ENCODE measurements around the gene BNIP3. TPM values are rescaled to one million over a fixed set of nuclear protein-coding genes. Genes with fewer than 3 reads are reported as not detected.

BNIP3 gene
- total and polyA plus RNA-seq, 3 experiments from 2014 or later: 26.3 to 40.7 (median 39.8) TPM

- H3K4me1 Mint-ChIP-seq: no peaks in the 10 kb centered on the region
- Histone ChIP-seq H3K4me3 (ENCODE audit: low read length) (no peak overlapping the region), H3K36me3 (ENCODE audit: insufficient read depth, low read length) (no peaks in the 10 kb centered on the region), H3K9me3 (ENCODE audit: low read length) (no peaks in the 10 kb centered on the region), H3K27me3 (ENCODE audit: insufficient read depth, low read length, poor library complexity, severe bottlenecking) (no peaks in the 10 kb centered on the region), H3K4me1 (ENCODE audit: insufficient read depth, low read length) (no peaks in the 10 kb centered on the region), H3K27ac (ENCODE audit: low read depth, low read length) (no peak overlapping the region)
- POLR2A ChIA-PET: no interaction called here
- no peak overlapping the region for H3K4me3 Mint-ChIP-seq
- CTCF ChIA-PET: interaction anchor here (1.1 kb wide), 1 partner anchor 13 kb away, joined by 4 read pairs; no protein-coding TSS in a partner anchor
- H3K27me3 Mint-ChIP-seq: peaks cover 12 to 38% of the 10 kb centered on the region in 2 donors
- H3K27ac Mint-ChIP-seq: no peak overlapping the region
- peaks cover 0 to 6% (median 0%) of the 10 kb centered on the region in 3 donors for H3K36me3 Mint-ChIP-seq
- DNase-seq: no peak
- H3K9me3 Mint-ChIP-seq: no peaks in the 10 kb centered on the region
Measured at GRCh38 chr10:132009575-132009974, 27.9 kb upstream of the BNIP3 start.

GRCh38 chr10:132007681-132008080 is 26.0 kb upstream of the BNIP3 start:
- no peaks in the 10 kb centered on the region for H3K9me3 Mint-ChIP-seq
- H3K27ac ChIP-seq (ENCODE audit: low read depth, low read length): no peak overlapping the region
- peaks cover 0 to 6% (median 0%) of the 10 kb centered on the region in 3 donors for H3K36me3 Mint-ChIP-seq
- no peaks in the 10 kb centered on the region for H3K36me3 ChIP-seq (ENCODE audit: insufficient read depth, low read length)
- H3K4me1 Mint-ChIP-seq: no peaks in the 10 kb centered on the region
- ChIA-PET CTCF (no interaction called here), POLR2A (no interaction called here)
- no peak overlapping the region for H3K4me3 Mint-ChIP-seq
- no peaks in the 10 kb centered on the region for H3K9me3 ChIP-seq (ENCODE audit: low read length)
- no peaks in the 10 kb centered on the region for H3K27me3 ChIP-seq (ENCODE audit: insufficient read depth, low read length, poor library complexity, severe bottlenecking)
- DNase-seq: no peak
- peaks cover 15 to 37% of the 10 kb centered on the region in 2 donors for H3K27me3 Mint-ChIP-seq
- H3K27ac Mint-ChIP-seq: no peak overlapping the region
- H3K4me1 ChIP-seq (ENCODE audit: insufficient read depth, low read length): no peaks in the 10 kb centered on the region
- H3K4me3 ChIP-seq (ENCODE audit: low read length): no peak overlapping the region

GRCh38 chr10:132006966-132007365 is 25.2 kb upstream of the BNIP3 start:
- Histone ChIP-seq H3K27me3 (ENCODE audit: insufficient read depth, low read length, poor library complexity, severe bottlenecking) (no peaks in the 10 kb centered on the region), H3K36me3 (ENCODE audit: insufficient read depth, low read length) (no peaks in the 10 kb centered on the region), H3K4me3 (ENCODE audit: low read length) (no peak overlapping the region), H3K9me3 (ENCODE audit: low read length) (no peaks in the 10 kb centered on the region), H3K27ac (ENCODE audit: low read depth, low read length) (no peak overlapping the region), H3K4me1 (ENCODE audit: insufficient read depth, low read length) (no peaks in the 10 kb centered on the region)
- peaks cover 18 to 37% of the 10 kb centered on the region in 2 donors for H3K27me3 Mint-ChIP-seq
- DNase-seq: no peak
- ChIA-PET CTCF (no interaction called here), POLR2A (no interaction called here)
- no peak overlapping the region for H3K4me3 Mint-ChIP-seq
- no peaks in the 10 kb centered on the region for H3K4me1 Mint-ChIP-seq
- no peaks in the 10 kb centered on the region for H3K9me3 Mint-ChIP-seq
- H3K27ac Mint-ChIP-seq: no peak overlapping the region
- H3K36me3 Mint-ChIP-seq: peaks cover 0 to 10% (median 0%) of the 10 kb centered on the region in 3 donors

DNA sequence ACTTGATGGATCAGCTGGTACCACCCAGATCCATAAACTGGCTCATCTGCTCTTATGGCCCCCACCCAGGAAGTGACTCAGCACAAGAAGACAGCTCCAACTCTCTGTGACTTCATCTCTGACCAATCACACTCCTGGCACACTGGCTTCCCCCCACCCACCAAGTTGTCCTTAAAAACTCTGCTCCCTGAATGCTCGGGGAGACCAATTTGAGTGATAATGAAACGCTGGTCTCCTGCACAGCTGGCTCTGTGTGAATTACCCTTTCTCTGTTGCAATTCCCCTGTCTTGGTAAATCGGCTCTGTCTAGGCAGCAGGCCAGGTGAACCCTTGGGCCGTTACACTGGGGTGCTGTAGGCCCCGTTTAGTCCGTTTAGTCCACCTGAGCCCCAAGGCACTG is 23.4 kb upstream of the BNIP3 start:
- Histone ChIP-seq H3K27me3 (ENCODE audit: insufficient read depth, low read length, poor library complexity, severe bottlenecking) (no peaks in the 10 kb centered on the region), H3K4me1 (ENCODE audit: insufficient read depth, low read length) (no peaks in the 10 kb centered on the region), H3K4me3 (ENCODE audit: low read length) (no peak overlapping the region), H3K27ac (ENCODE audit: low read depth, low read length) (no peak overlapping the region), H3K36me3 (ENCODE audit: insufficient read depth, low read length) (no peaks in the 10 kb centered on the region), H3K9me3 (ENCODE audit: low read length) (no peaks in the 10 kb centered on the region)
- ChIA-PET CTCF (interaction anchor here (1.0 kb wide), 1 partner anchor 120 kb away, joined by 3 read pairs; no protein-coding TSS in a partner anchor), POLR2A (no interaction called here)
- Mint-ChIP-seq H3K27me3 (peaks cover 25 to 36% of the 10 kb centered on the region in 2 donors), H3K4me1 (peaks cover 0 to 6% (median 4%) of the 10 kb centered on the region in 3 donors), H3K4me3 (no peak overlapping the region), H3K9me3 (no peaks in the 10 kb centered on the region), H3K27ac (peak overlapping the region in 1 of 8 donors; percentile 41), H3K36me3 (peaks cover 0 to 11% (median 0%) of the 10 kb centered on the region in 3 donors)
- DNase-seq: no peak

GRCh38 chr10:132004052-132004451 is 22.3 kb upstream of the BNIP3 start:
- POLR2A ChIA-PET: no interaction called here
- Mint-ChIP-seq H3K27me3 (peaks cover 21 to 36% of the 10 kb centered on the region in 2 donors), H3K36me3 (peaks cover 0 to 11% (median 0%) of the 10 kb centered on the region in 3 donors), H3K27ac (no peak overlapping the region), H3K4me1 (peaks cover 0 to 6% (median 4%) of the 10 kb centered on the region in 3 donors), H3K9me3 (no peaks in the 10 kb centered on the region), H3K4me3 (no peak overlapping the region)
- no peaks in the 10 kb centered on the region for H3K9me3 ChIP-seq (ENCODE audit: low read length)
- CTCF ChIA-PET: interaction anchor here (1.0 kb wide), 1 partner anchor 118 kb away, joined by 3 read pairs; no protein-coding TSS in a partner anchor
- no peaks in the 10 kb centered on the region for H3K4me1 ChIP-seq (ENCODE audit: insufficient read depth, low read length)
- H3K36me3 ChIP-seq (ENCODE audit: insufficient read depth, low read length): no peaks in the 10 kb centered on the region
- no peak for DNase-seq
- H3K27ac ChIP-seq (ENCODE audit: low read depth, low read length): no peak overlapping the region
- H3K27me3 ChIP-seq (ENCODE audit: insufficient read depth, low read length, poor library complexity, severe bottlenecking): no peaks in the 10 kb centered on the region
- no peak overlapping the region for H3K4me3 ChIP-seq (ENCODE audit: low read length)

DNA sequence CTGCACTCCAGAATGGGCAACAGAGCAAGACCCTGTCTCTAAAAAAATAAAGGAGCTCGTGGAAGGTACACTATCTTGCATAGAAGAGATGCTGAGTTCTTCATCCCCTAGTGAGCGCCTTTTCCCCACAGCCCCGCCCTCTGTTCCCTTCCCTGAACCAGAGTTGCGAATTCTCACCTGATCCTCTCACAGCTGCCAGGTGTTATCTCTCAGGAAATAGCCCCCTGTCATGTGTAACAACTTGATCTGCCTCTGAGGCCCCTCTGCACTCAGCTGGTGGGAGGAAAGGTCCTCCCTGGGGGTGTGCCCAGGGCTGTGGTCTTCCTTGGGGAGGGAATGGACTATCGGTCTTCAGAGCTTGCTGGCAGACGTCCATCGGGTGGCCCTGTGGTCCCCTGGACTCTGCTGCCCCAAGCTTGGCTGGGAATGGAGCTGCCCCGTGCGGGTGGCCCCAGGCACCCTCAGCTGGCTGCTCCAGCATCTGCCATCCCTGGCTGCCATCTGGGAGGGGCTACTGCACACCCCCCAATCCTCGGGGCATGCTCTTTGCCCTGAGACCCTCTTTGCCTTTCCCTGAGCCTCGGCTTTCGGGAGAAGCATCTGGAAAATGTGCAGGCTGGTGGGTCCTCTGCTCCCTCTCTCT is 21.7 kb upstream of the BNIP3 start:
- no peak overlapping the region for H3K4me3 ChIP-seq (ENCODE audit: low read length)
- Mint-ChIP-seq H3K4me3 (no peak overlapping the region), H3K4me1 (peaks cover 0 to 6% (median 4%) of the 10 kb centered on the region in 3 donors), H3K36me3 (peaks cover 0 to 11% (median 0%) of the 10 kb centered on the region in 3 donors), H3K27ac (no peak overlapping the region), H3K27me3 (peaks cover 21 to 36% of the 10 kb centered on the region in 2 donors), H3K9me3 (no peaks in the 10 kb centered on the region)
- H3K9me3 ChIP-seq (ENCODE audit: low read length): no peaks in the 10 kb centered on the region
- H3K27me3 ChIP-seq (ENCODE audit: insufficient read depth, low read length, poor library complexity, severe bottlenecking): no peaks in the 10 kb centered on the region
- CTCF ChIA-PET: interaction anchor here (2.1 kb wide), 1 partner anchor 11 kb away, joined by 4 read pairs; no protein-coding TSS in a partner anchor
- no peaks in the 10 kb centered on the region for H3K36me3 ChIP-seq (ENCODE audit: insufficient read depth, low read length)
- DNase-seq: no peak
- no peaks in the 10 kb centered on the region for H3K4me1 ChIP-seq (ENCODE audit: insufficient read depth, low read length)
- no peak overlapping the region for H3K27ac ChIP-seq (ENCODE audit: low read depth, low read length)
- POLR2A ChIA-PET: no interaction called here

DNA sequence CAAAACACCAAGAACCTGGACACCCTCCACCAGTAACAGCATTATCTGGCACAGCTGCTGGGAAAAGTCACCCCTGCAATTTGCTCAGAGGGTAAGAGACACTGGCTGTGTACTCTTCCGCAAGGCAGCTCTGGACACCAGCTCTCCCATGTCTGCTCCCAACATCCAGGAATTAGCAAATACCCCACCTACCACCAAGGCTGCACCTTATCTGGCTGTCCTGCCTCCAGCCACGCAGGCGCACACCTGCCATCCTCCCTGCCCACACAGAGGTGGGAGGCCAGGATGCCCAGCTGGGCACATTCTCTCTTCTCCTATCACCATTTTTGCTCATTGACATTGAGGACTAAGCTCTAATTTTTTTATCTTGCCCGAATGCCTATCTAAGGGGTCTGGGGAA is 20.3 kb upstream of the BNIP3 start:
- H3K9me3 ChIP-seq (ENCODE audit: low read length): no peaks in the 10 kb centered on the region
- H3K36me3 Mint-ChIP-seq: peaks cover 0 to 11% (median 0%) of the 10 kb centered on the region in 3 donors
- no peaks in the 10 kb centered on the region for H3K36me3 ChIP-seq (ENCODE audit: insufficient read depth, low read length)
- H3K4me1 Mint-ChIP-seq: peaks cover 0 to 6% (median 4%) of the 10 kb centered on the region in 3 donors
- no peak overlapping the region for H3K4me3 ChIP-seq (ENCODE audit: low read length)
- DNase-seq: no peak
- POLR2A ChIA-PET: no interaction called here
- H3K4me1 ChIP-seq (ENCODE audit: insufficient read depth, low read length): no peaks in the 10 kb centered on the region
- CTCF ChIA-PET: interaction anchor here (1.0 to 2.1 kb wide), 2 partner anchors 12 to 21 kb away, joined by 4 to 7 read pairs; no protein-coding TSS in a partner anchor
- H3K27ac Mint-ChIP-seq: no peak overlapping the region
- no peak overlapping the region for H3K4me3 Mint-ChIP-seq
- H3K27ac ChIP-seq (ENCODE audit: low read depth, low read length): no peak overlapping the region
- peaks cover 20 to 26% of the 10 kb centered on the region in 2 donors for H3K27me3 Mint-ChIP-seq
- no peaks in the 10 kb centered on the region for H3K9me3 Mint-ChIP-seq
- no peaks in the 10 kb centered on the region for H3K27me3 ChIP-seq (ENCODE audit: insufficient read depth, low read length, poor library complexity, severe bottlenecking)

DNA sequence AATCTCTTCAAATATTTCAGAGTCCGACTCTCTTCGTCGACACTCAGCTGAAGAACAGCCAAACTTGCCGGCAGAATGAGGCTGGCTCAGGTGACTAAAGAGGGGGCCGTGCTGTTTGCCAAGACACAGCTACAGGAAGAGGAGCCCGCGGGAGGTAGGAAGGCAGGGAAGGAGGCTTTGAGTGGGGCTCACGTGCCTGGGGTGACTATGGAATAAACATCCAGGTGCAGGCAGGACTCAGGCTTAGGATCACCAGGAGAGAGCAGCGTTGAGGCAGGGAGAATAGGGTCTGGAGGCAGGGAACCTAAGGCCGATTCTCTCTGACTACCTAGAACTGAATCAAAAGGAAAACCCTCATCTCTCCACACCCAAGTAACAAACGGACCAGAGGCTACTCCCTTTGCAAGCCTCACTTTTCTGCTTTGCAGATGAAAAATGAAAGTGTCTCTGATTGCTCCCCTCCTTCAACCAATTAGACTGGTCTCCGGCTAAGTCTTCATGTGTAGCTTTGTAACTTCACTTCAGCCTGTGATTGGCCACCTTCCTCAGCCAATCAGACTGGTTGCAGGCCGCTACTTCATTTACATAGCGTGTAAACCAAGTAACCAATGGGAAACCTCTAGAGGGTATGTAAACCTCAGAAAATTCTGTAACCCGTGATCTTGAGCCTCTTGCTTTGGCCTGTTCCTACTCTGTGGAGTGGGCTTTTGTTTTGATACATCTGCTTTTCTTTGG is 19.7 kb upstream of the BNIP3 start:
- Mint-ChIP-seq H3K27me3 (peaks cover 15 to 20% of the 10 kb centered on the region in 2 donors), H3K9me3 (no peaks in the 10 kb centered on the region), H3K4me1 (peaks cover 0 to 6% (median 4%) of the 10 kb centered on the region in 3 donors), H3K36me3 (peaks cover 0 to 11% (median 0%) of the 10 kb centered on the region in 3 donors), H3K27ac (peak overlapping the region in 2 of 8 donors; percentile 27 to 76), H3K4me3 (peak overlapping the region in 4 of 7 donors; percentile 31 to 57 (median 54))
- no peaks in the 10 kb centered on the region for H3K36me3 ChIP-seq (ENCODE audit: insufficient read depth, low read length)
- POLR2A ChIA-PET: no interaction called here
- H3K27ac ChIP-seq (ENCODE audit: low read depth, low read length): no peak overlapping the region
- CTCF ChIA-PET: interaction anchor here (2.1 kb wide), 1 partner anchor 13 kb away, joined by 4 read pairs; no protein-coding TSS in a partner anchor
- H3K4me3 ChIP-seq (ENCODE audit: low read length): no peak overlapping the region
- H3K27me3 ChIP-seq (ENCODE audit: insufficient read depth, low read length, poor library complexity, severe bottlenecking): no peaks in the 10 kb centered on the region
- H3K9me3 ChIP-seq (ENCODE audit: low read length): no peaks in the 10 kb centered on the region
- DNase-seq: no peak
- H3K4me1 ChIP-seq (ENCODE audit: insufficient read depth, low read length): no peaks in the 10 kb centered on the region
